ENCODE measurements around the gene PAX4. TPM values are rescaled to one million over a fixed set of nuclear protein-coding genes. Genes with fewer than 3 reads are reported as not detected.
A peak's percentile ranks its signal among the peaks of the same experiment; 100 is the strongest.

Gene PAX4
- total and polyA plus RNA-seq, 9 of the 15 experiments (the other 6 are each of a cell fraction or from before 2014, with no cell fraction given), result not detected

DNA sequence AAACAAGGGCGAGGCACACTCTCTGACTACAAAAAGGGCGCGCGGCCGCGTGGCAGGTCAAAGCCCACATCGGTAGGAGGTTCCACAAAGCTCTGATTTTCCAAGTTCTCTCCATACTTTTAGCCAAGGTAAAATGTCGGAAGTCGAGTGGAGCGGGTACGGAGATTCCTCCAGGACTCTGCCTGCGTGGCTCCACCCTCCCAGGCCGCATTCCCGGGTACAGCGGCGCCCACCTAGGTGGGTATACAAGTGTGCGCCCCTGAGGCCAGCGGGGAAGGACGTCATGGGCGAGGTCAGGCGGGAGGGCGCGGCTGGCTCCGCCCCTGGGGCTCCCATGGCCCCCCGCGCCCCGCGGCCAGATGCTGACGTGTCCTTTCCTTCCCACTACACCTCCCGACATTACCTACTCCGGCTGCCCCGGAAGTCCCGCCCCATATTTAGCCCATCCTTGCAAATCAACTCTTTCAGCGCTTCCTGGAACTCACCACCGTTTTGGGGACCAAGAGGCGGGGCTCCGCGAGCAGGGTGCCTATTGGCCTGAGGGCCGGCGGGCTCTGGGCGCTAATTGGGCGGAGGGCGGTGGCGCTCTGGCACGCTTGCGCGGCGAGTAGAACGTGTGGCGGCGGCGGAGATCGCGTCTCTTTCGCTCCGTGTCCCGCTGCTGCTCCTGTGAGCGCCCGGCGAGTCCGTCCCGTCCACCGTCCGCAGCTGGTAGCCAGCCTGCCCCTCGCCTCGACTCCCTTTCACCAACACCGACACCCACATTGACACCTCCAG lies 33.8 kb upstream of the PAX4 start, which contains the start of gene SND1 (continued):
- TF ChIP-seq SMARCC2 (IDR thresholded peaks at IDR 0.05; ENCODE audit: low read depth) (peak; percentile 47; the same call in 1 of the 2 replicates), BRCA1 (IDR thresholded peaks at IDR 0.05) (no peak), BRCA1 (CRISPR knock-in tag; IDR thresholded peaks at IDR 0.05) (no peak), ZNF24 (IDR thresholded peaks at IDR 0.05) (peak; percentile 21; the same call in 1 of the 2 replicates), TBP (optimal IDR thresholded peaks at IDR 0.05; ENCODE audit: low read depth, low read length) (peak; percentile 92), ZFP36 (IDR thresholded peaks at IDR 0.05; ENCODE audit: low read depth, low read length, partially characterized antibody) (peak; percentile 28), ZNF766 (CRISPR knock-in tag; conservative IDR thresholded peaks at IDR 0.05) (peak; percentile 82), MEIS2 (IDR thresholded peaks at IDR 0.05; ENCODE audit: partially characterized antibody) (peak; percentile 91), JUNB (CRISPR knock-in tag; conservative IDR thresholded peaks at IDR 0.05) (no peak), FOXM1 (IDR thresholded peaks at IDR 0.05; ENCODE audit: low read depth) (no peak), FOXM1 (CRISPR knock-in tag; IDR thresholded peaks at IDR 0.05; ENCODE audit: low read depth) (no peak), NCOA4 (IDR thresholded peaks at IDR 0.05; ENCODE audit: partially characterized antibody) (no peak), TAF9B (IDR thresholded peaks at IDR 0.05; ENCODE audit: partially characterized antibody) (peak; percentile 80), CBX8 (IDR thresholded peaks at IDR 0.05; ENCODE audit: borderline replicate concordance, extremely low read depth, low read depth, low read length, poor library complexity, severe bottlenecking) (no peak), PHF20 (IDR thresholded peaks at IDR 0.05; ENCODE audit: partially characterized antibody) (peak; percentile 71), ARHGAP35 (IDR thresholded peaks at IDR 0.05; ENCODE audit: partially characterized antibody) (no peak), PHF8 (IDR thresholded peaks at IDR 0.05; ENCODE audit: borderline replicate concordance, low read length) (peak; percentile 96), ZNF239 (CRISPR knock-in tag; IDR thresholded peaks at IDR 0.05) (no peak), ZZZ3 (IDR thresholded peaks at IDR 0.05) (no peak)
- TF ChIP-seq, protein P1, sequence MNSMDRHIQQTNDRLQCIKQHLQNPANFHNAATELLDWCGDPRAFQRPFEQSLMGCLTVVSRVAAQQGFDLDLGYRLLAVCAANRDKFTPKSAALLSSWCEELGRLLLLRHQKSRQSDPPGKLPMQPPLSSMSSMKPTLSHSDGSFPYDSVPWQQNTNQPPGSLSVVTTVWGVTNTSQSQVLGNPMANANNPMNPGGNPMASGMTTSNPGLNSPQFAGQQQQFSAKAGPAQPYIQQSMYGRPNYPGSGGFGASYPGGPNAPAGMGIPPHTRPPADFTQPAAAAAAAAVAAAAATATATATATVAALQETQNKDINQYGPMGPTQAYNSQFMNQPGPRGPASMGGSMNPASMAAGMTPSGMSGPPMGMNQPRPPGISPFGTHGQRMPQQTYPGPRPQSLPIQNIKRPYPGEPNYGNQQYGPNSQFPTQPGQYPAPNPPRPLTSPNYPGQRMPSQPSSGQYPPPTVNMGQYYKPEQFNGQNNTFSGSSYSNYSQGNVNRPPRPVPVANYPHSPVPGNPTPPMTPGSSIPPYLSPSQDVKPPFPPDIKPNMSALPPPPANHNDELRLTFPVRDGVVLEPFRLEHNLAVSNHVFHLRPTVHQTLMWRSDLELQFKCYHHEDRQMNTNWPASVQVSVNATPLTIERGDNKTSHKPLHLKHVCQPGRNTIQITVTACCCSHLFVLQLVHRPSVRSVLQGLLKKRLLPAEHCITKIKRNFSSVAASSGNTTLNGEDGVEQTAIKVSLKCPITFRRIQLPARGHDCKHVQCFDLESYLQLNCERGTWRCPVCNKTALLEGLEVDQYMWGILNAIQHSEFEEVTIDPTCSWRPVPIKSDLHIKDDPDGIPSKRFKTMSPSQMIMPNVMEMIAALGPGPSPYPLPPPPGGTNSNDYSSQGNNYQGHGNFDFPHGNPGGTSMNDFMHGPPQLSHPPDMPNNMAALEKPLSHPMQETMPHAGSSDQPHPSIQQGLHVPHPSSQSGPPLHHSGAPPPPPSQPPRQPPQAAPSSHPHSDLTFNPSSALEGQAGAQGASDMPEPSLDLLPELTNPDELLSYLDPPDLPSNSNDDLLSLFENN (IDR thresholded peaks at IDR 0.05; ENCODE audit: low read depth in 2 of 2, low read length in 2 of 2), result no peak
- TF ChIP-seq, protein P2, sequence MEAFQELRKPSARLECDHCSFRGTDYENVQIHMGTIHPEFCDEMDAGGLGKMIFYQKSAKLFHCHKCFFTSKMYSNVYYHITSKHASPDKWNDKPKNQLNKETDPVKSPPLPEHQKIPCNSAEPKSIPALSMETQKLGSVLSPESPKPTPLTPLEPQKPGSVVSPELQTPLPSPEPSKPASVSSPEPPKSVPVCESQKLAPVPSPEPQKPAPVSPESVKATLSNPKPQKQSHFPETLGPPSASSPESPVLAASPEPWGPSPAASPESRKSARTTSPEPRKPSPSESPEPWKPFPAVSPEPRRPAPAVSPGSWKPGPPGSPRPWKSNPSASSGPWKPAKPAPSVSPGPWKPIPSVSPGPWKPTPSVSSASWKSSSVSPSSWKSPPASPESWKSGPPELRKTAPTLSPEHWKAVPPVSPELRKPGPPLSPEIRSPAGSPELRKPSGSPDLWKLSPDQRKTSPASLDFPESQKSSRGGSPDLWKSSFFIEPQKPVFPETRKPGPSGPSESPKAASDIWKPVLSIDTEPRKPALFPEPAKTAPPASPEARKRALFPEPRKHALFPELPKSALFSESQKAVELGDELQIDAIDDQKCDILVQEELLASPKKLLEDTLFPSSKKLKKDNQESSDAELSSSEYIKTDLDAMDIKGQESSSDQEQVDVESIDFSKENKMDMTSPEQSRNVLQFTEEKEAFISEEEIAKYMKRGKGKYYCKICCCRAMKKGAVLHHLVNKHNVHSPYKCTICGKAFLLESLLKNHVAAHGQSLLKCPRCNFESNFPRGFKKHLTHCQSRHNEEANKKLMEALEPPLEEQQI (IDR thresholded peaks at IDR 0.05), result no peak; the same call in 1 of the 2 replicates
- TF ChIP-seq, protein P3, sequence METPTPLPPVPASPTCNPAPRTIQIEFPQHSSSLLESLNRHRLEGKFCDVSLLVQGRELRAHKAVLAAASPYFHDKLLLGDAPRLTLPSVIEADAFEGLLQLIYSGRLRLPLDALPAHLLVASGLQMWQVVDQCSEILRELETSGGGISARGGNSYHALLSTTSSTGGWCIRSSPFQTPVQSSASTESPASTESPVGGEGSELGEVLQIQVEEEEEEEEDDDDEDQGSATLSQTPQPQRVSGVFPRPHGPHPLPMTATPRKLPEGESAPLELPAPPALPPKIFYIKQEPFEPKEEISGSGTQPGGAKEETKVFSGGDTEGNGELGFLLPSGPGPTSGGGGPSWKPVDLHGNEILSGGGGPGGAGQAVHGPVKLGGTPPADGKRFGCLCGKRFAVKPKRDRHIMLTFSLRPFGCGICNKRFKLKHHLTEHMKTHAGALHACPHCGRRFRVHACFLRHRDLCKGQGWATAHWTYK (CRISPR knock-in tag; IDR thresholded peaks at IDR 0.05), result peak; percentile 92

All from K562 (cell line).